Naive thymus-derived CD4-positive, alpha-beta T cell (primary cell): ENCODE data around the gene PRAMEF1. TPM values are rescaled to one million over a fixed set of nuclear protein-coding genes. Genes with fewer than 3 reads are reported as not detected.

ENCODE experiments used
- ATAC-seq: fragments of 150-1000 bp; cut with Tn5 transposase; 2 replicates; pipeline ENCODE4 v1.10.0; 2021; ENCODE audit warnings: mild to moderate bottlenecking, moderate library complexity
- CTCF ChIA-PET: fragments of 350-600 bp; sonication (Branson Sonifier 250); formaldehyde crosslinking; loops from one replicate; lab custom pipeline; 2021; ENCODE audit warnings: antibody characterized with exemption; lab: Charles Lee
- POLR2A ChIA-PET: fragments of 350-600 bp; sonication (Branson Sonifier 250); formaldehyde crosslinking; loops from one replicate; lab custom pipeline; 2021; ENCODE audit warnings: antibody characterized with exemption, inconsistent platforms; lab: Charles Lee
- DNase-seq, 9 donors: peaks; one replicate each; pipeline versions ENCODE4 v3.0.0 to v3.0.0-alpha.2; 2020 to 2022; ENCODE audit warnings: mixed read lengths in 1 of 9
- H3K27ac ChIP-seq: one replicate; pipeline ENCODE4 v1.7.0; 2013; ENCODE audit warnings: mild to moderate bottlenecking, low read depth, low read length, moderate library complexity
- H3K27me3 ChIP-seq, 2 donors: one replicate each; pipeline ENCODE4 v1.7.0; 2013; ENCODE audit warnings: low read length in 2 of 2, mild to moderate bottlenecking in 2 of 2, moderate library complexity in 2 of 2; ENCODE audit not compliant: control insufficient read depth in 2 of 2, insufficient read depth in 2 of 2
- H3K36me3 ChIP-seq, 3 experiments: 1 replicate in 2 of 3; 2 replicates in 1 of 3; pipeline ENCODE4 v1.7.0; 2013; ENCODE audit warnings: low read length in 3 of 3, mild to moderate bottlenecking in 3 of 3, moderate library complexity in 1 of 3; ENCODE audit not compliant: insufficient read depth in 3 of 3, control insufficient read depth in 2 of 3
- H3K4me1 ChIP-seq, 2 donors: one replicate each; pipeline ENCODE4 v1.7.0; 2013; ENCODE audit warnings: low read length in 2 of 2, mild to moderate bottlenecking in 2 of 2, moderate library complexity in 1 of 2; ENCODE audit not compliant: control insufficient read depth in 2 of 2, insufficient read depth in 2 of 2
- H3K4me3 ChIP-seq: 2 replicates; pipeline ENCODE4 v1.7.0; 2013; ENCODE audit warnings: mild to moderate bottlenecking, low read length
- H3K9me3 ChIP-seq, 3 experiments: 1 replicate in 2 of 3; 2 replicates in 1 of 3; pipeline ENCODE4 v1.7.0; 2013; ENCODE audit warnings: low read length in 3 of 3; ENCODE audit not compliant: control insufficient read depth in 2 of 3
- H3K27ac Mint-ChIP-seq, 9 donors: one replicate each; pipeline ENCODE4 v1.8.0; 2020 to 2022; ENCODE audit warnings: mixed read lengths in 9 of 9, mild to moderate bottlenecking in 8 of 9, moderate library complexity in 5 of 9, inconsistent platforms in 2 of 9
- H3K27me3 Mint-ChIP-seq, 5 donors: one replicate each; pipeline ENCODE4 v1.8.0; 2021 to 2022; ENCODE audit warnings: mixed read lengths in 5 of 5, mild to moderate bottlenecking in 1 of 5
- H3K36me3 Mint-ChIP-seq, 5 donors: one replicate each; pipeline ENCODE4 v1.8.0; 2020 to 2022; ENCODE audit warnings: mixed read lengths in 5 of 5, mild to moderate bottlenecking in 3 of 5, inconsistent platforms in 1 of 5
- H3K4me1 Mint-ChIP-seq, 7 donors: one replicate each; pipeline ENCODE4 v1.8.0; 2020 to 2022; ENCODE audit warnings: mixed read lengths in 7 of 7, mild to moderate bottlenecking in 3 of 7, inconsistent platforms in 1 of 7
- H3K4me3 Mint-ChIP-seq, 10 donors: one replicate each; pipeline ENCODE4 v1.8.0; 2020 to 2022; ENCODE audit warnings: mild to moderate bottlenecking in 10 of 10, mixed read lengths in 10 of 10, moderate library complexity in 6 of 10, inconsistent platforms in 2 of 10
- H3K9me3 Mint-ChIP-seq, 11 donors: one replicate each; pipeline ENCODE4 v1.8.0; 2020 to 2022; ENCODE audit warnings: mixed read lengths in 11 of 11, mild to moderate bottlenecking in 4 of 11, inconsistent platforms in 1 of 11, moderate library complexity in 1 of 11
- intact Hi-C, 2 donors: fragments of 100-400 bp; cut with micrococcal nuclease; formaldehyde crosslinking; loops; one replicate each; pipeline ENCODE4 v1.15.1; 2023
- polyA plus RNA-seq, 2 donors: library from polyadenylated mRNA; unstranded; fragments of 300-500 nt; fragmentation: Illumina TruSeq; gene quantifications; one replicate each; pipeline ENCODE4 v1.2.3, GENCODE V29; 2021
- total RNA-seq, 6 experiments: library from RNA in 5 of 6; stranded (reverse) in 5 of 6; gene quantifications; 1 replicate in 5 of 6; 2 replicates in 1 of 6; pipeline ENCODE4 v1.2.3 and lab custom pipeline; 2021 to 2026

Gene PRAMEF1
- total and polyA plus RNA-seq, 7 experiments from 2014 or later: not detected

- DNase-seq (no peak), ATAC-seq (no peak)
- Histone ChIP-seq H3K9me3 (no peaks in the 10 kb centered on the region), H3K4me1 (no peaks in the 10 kb centered on the region), H3K4me3 (no peak overlapping the region), H3K27me3 (no peaks in the 10 kb centered on the region), H3K36me3 (no peaks in the 10 kb centered on the region), H3K27ac (no peak overlapping the region)
- Mint-ChIP-seq H3K36me3 (no peaks in the 10 kb centered on the region), H3K27me3 (peaks cover 5 to 65% (median 45%) of the 10 kb centered on the region in 5 donors), H3K27ac (no peak overlapping the region), H3K4me3 (no peak overlapping the region), H3K9me3 (peaks cover 0 to 2% (median 0%) of the 10 kb centered on the region in 11 donors), H3K4me1 (no peaks in the 10 kb centered on the region)
- ChIA-PET POLR2A (no interaction called here), CTCF (no interaction called here)
- intact Hi-C loops: no loop called here
These were observed 34.9 kb upstream of the PRAMEF1 start for GRCh38 chr1:12756273-12756672.

- ChIA-PET POLR2A (no interaction called here), CTCF (no interaction called here)
- no peak overlapping the region for H3K4me3 Mint-ChIP-seq
- Histone ChIP-seq H3K36me3 (no peaks in the 10 kb centered on the region), H3K27ac (no peak overlapping the region), H3K27me3 (no peaks in the 10 kb centered on the region), H3K4me3 (no peak overlapping the region), H3K9me3 (no peaks in the 10 kb centered on the region), H3K4me1 (no peaks in the 10 kb centered on the region)
- no peaks in the 10 kb centered on the region for H3K4me1 Mint-ChIP-seq
- H3K27me3 Mint-ChIP-seq: peaks cover 5 to 59% (median 43%) of the 10 kb centered on the region in 5 donors
- H3K9me3 Mint-ChIP-seq: peaks cover 0 to 2% (median 0%) of the 10 kb centered on the region in 11 donors
- ATAC-seq (no peak), DNase-seq (no peak)
- intact Hi-C loops: no loop called here
- H3K27ac Mint-ChIP-seq: no peak overlapping the region
- no peaks in the 10 kb centered on the region for H3K36me3 Mint-ChIP-seq
These were observed 34.3 kb upstream of the PRAMEF1 start for GRCh38 chr1:12756768-12757413.

- H3K4me3 ChIP-seq: no peak overlapping the region
- H3K9me3 Mint-ChIP-seq: peaks cover 0 to 2% (median 0%) of the 10 kb centered on the region in 11 donors
- peaks cover 5 to 55% (median 43%) of the 10 kb centered on the region in 5 donors for H3K27me3 Mint-ChIP-seq
- intact Hi-C loops: no loop called here
- no peaks in the 10 kb centered on the region for H3K36me3 ChIP-seq
- no peaks in the 10 kb centered on the region for H3K36me3 Mint-ChIP-seq
- no peaks in the 10 kb centered on the region for H3K9me3 ChIP-seq
- CTCF ChIA-PET: no interaction called here
- no peaks in the 10 kb centered on the region for H3K4me1 ChIP-seq
- no peak for ATAC-seq
- no peak for DNase-seq
- H3K4me1 Mint-ChIP-seq: no peaks in the 10 kb centered on the region
- no peak overlapping the region for H3K4me3 Mint-ChIP-seq
- H3K27ac Mint-ChIP-seq: peak overlapping the region in 2 of 9 donors; percentile 48 to 60
- no peaks in the 10 kb centered on the region for H3K27me3 ChIP-seq
- POLR2A ChIA-PET: no interaction called here
- no peak overlapping the region for H3K27ac ChIP-seq
These were observed 33.4 kb upstream of the PRAMEF1 start for GRCh38 chr1:12757836-12758235.

GRCh38 chr1:12760256-12760795, 30.9 kb upstream of the PRAMEF1 start:
- Mint-ChIP-seq H3K36me3 (no peaks in the 10 kb centered on the region), H3K27ac (no peak overlapping the region), H3K4me1 (no peaks in the 10 kb centered on the region), H3K9me3 (peaks cover 0 to 2% (median 0%) of the 10 kb centered on the region in 11 donors), H3K27me3 (peaks cover 5 to 39% (median 25%) of the 10 kb centered on the region in 5 donors), H3K4me3 (no peak overlapping the region)
- ATAC-seq: no peak
- Histone ChIP-seq H3K9me3 (no peaks in the 10 kb centered on the region), H3K36me3 (no peaks in the 10 kb centered on the region), H3K27ac (no peak overlapping the region), H3K4me1 (no peaks in the 10 kb centered on the region), H3K27me3 (no peaks in the 10 kb centered on the region), H3K4me3 (no peak overlapping the region)
- intact Hi-C loops: no loop called here
- ChIA-PET CTCF (no interaction called here), POLR2A (no interaction called here)
- DNase-seq: no peak

- CTCF ChIA-PET: no interaction called here
- Mint-ChIP-seq H3K4me1 (no peaks in the 10 kb centered on the region), H3K4me3 (no peak overlapping the region)
These were observed 29.4 kb upstream of the PRAMEF1 start for GRCh38 chr1:12761781-12762180.

GRCh38 chr1:12762766-12763165, 28.4 kb upstream of the PRAMEF1 start:
- Mint-ChIP-seq H3K27me3 (peaks cover 16 to 49% (median 32%) of the 10 kb centered on the region in 5 donors), H3K4me3 (no peak overlapping the region), H3K27ac (no peak overlapping the region), H3K9me3 (peaks cover 0 to 2% (median 0%) of the 10 kb centered on the region in 11 donors), H3K4me1 (no peaks in the 10 kb centered on the region), H3K36me3 (no peaks in the 10 kb centered on the region)
- no peaks in the 10 kb centered on the region for H3K27me3 ChIP-seq
- ChIA-PET CTCF (no interaction called here), POLR2A (no interaction called here)
- H3K27ac ChIP-seq: no peak overlapping the region
- no peak overlapping the region for H3K4me3 ChIP-seq
- DNase-seq (no peak), ATAC-seq (no peak)
- no peaks in the 10 kb centered on the region for H3K4me1 ChIP-seq
- no peaks in the 10 kb centered on the region for H3K36me3 ChIP-seq
- no peaks in the 10 kb centered on the region for H3K9me3 ChIP-seq
- intact Hi-C loops: no loop called here

More at GRCh38 chr1:12761781-12762180, 29.4 kb upstream of the PRAMEF1 start:
- ATAC-seq (no peak), DNase-seq (no peak)
- peaks cover 0 to 2% (median 0%) of the 10 kb centered on the region in 11 donors for H3K9me3 Mint-ChIP-seq
- Histone ChIP-seq H3K27me3 (no peaks in the 10 kb centered on the region), H3K4me3 (no peak overlapping the region), H3K9me3 (no peaks in the 10 kb centered on the region), H3K4me1 (no peaks in the 10 kb centered on the region), H3K27ac (no peak overlapping the region), H3K36me3 (no peaks in the 10 kb centered on the region)
- intact Hi-C loops: no loop called here
- no peak overlapping the region for H3K27ac Mint-ChIP-seq
- H3K36me3 Mint-ChIP-seq: no peaks in the 10 kb centered on the region
- peaks cover 12 to 43% (median 34%) of the 10 kb centered on the region in 5 donors for H3K27me3 Mint-ChIP-seq
- POLR2A ChIA-PET: no interaction called here

GRCh38 chr1:12763479-12763878, 27.7 kb upstream of the PRAMEF1 start:
- no peak for DNase-seq
- Histone ChIP-seq H3K4me3 (no peak overlapping the region), H3K27me3 (no peaks in the 10 kb centered on the region), H3K27ac (no peak overlapping the region), H3K9me3 (no peaks in the 10 kb centered on the region), H3K4me1 (no peaks in the 10 kb centered on the region), H3K36me3 (no peaks in the 10 kb centered on the region)
- Mint-ChIP-seq H3K27ac (no peak overlapping the region), H3K27me3 (peaks cover 16 to 46% (median 31%) of the 10 kb centered on the region in 5 donors), H3K4me3 (no peak overlapping the region), H3K36me3 (no peaks in the 10 kb centered on the region), H3K4me1 (no peaks in the 10 kb centered on the region), H3K9me3 (peaks cover 0 to 2% (median 0%) of the 10 kb centered on the region in 11 donors)
- ChIA-PET CTCF (no interaction called here), POLR2A (no interaction called here)
- intact Hi-C loops: no loop called here
- ATAC-seq: no peak
